Gastrocnemius medialis (tissue), 4 donors: ENCODE measurements around the gene CLEC4F. TPM values are rescaled to one million over a fixed set of nuclear protein-coding genes. Genes with fewer than 3 reads are reported as not detected.

Source experiments
- ATAC-seq, 2 donors: fragments of 150-250 bp; one replicate each; pipeline ENCODE4 v1.9.1; 2016
- DNase-seq, 2 donors: peaks; one replicate each; pipeline ENCODE4 v3.0.0-alpha.2; 2019
- H3K27ac ChIP-seq, 4 donors: fragments of 200-600 bp; sonication (generic); 1 replicate in 1 of 4; 2 replicates in 3 of 4; pipeline ENCODE4 v1.5.1; 2016 to 2018; ENCODE audit warnings: mild to moderate bottlenecking in 2 of 4, moderate library complexity in 1 of 4
- H3K27me3 ChIP-seq, 3 donors: fragments of 200-600 bp; sonication (generic) in 2 of 3; 1 replicate in 1 of 3; 2 replicates in 2 of 3; pipeline versions ENCODE4 v1.5.1 to v1.6.0; 2016 to 2019; ENCODE audit warnings: mild to moderate bottlenecking in 1 of 3, moderate library complexity in 1 of 3
- H3K36me3 ChIP-seq, 2 donors: fragments of 200-600 bp; sonication (generic) in 1 of 2; one replicate each; pipeline ENCODE4 v1.5.1; 2017 to 2018
- H3K4me1 ChIP-seq, 2 donors: fragments of 200-600 bp; sonication (generic) in 1 of 2; one replicate each; pipeline ENCODE4 v1.5.1; 2016 to 2017; ENCODE audit warnings: mild to moderate bottlenecking in 2 of 2
- H3K4me3 ChIP-seq, 4 donors: fragments of 200-600 bp; sonication (generic) in 3 of 4; 1 replicate in 1 of 4; 2 replicates in 3 of 4; pipeline ENCODE4 v1.5.1; 2016 to 2019; ENCODE audit warnings: mild to moderate bottlenecking in 2 of 4
- H3K9me3 ChIP-seq, 3 donors: fragments of 200-600 bp; sonication (generic) in 2 of 3; 1 replicate in 1 of 3; 2 replicates in 2 of 3; pipeline ENCODE4 v1.5.1; 2016 to 2019
- CTCF ChIP-seq, 5 experiments: fragments of 450-650 bp in 3 of 5; fragments of 200-600 bp in 2 of 5; sonication (generic) in 2 of 5; IDR thresholded peaks in 4 of 5; conservative IDR thresholded peaks in 1 of 5; 1 replicate in 4 of 5; 2 replicates in 1 of 5; pipeline ENCODE4 v1.5.1; 2016 to 2019; ENCODE audit warnings: antibody characterized with exemption in 5 of 5, mild to moderate bottlenecking in 3 of 5, moderate library complexity in 3 of 5
- POLR2A ChIP-seq, 2 donors: fragments of 450-650 bp; IDR thresholded peaks; one replicate each; pipeline ENCODE4 v1.6.1; 2017; ENCODE audit warnings: antibody characterized with exemption in 2 of 2, mild to moderate bottlenecking in 2 of 2, moderate library complexity in 2 of 2
- in situ Hi-C, 4 donors: fragments of 200-750 bp; cut with MboI; loops; one replicate each; pipeline versions ENCODE4 v1.15.0 to v1.8.0; 2017; ENCODE audit warnings: low sequenced_read_pairs in 4 of 4
- intact Hi-C: fragments of 100-400 bp; cut with DNase I; formaldehyde crosslinking; loops from one replicate; pipeline ENCODE4 v1.15.1; 2023; ENCODE audit warnings: low total_unique reads
- total RNA-seq, 4 donors: library from RNA; depleted of rRNA; stranded (reverse); fragments of >200 nt; gene quantifications; one replicate each; pipeline versions ENCODE4 v1.1.0 to v1.2.3, GENCODE V29; 2016

The CLEC4F gene
- total RNA-seq, 4 donors from 2014 or later, result 0.59 TPM; not detected in 3

- Histone ChIP-seq H3K9me3 (no peaks in the 10 kb centered on the region), H3K36me3 (no peaks in the 10 kb centered on the region), H3K27ac (no peak overlapping the region), H3K4me3 (no peak overlapping the region), H3K27me3 (peaks cover 0 to 2% (median 0%) of the 10 kb centered on the region in 3 donors), H3K4me1 (no peaks in the 10 kb centered on the region)
- DNase-seq (no peak), ATAC-seq (no peak)
- in situ Hi-C loops (no loop called here), intact Hi-C loops (no loop called here)
- no peak for TF ChIP-seq CTCF (IDR thresholded peaks at IDR 0.05 in 4 of 5, conservative IDR thresholded peaks at IDR 0.05 in 1 of 5)
These were observed 13.7 kb upstream of the CLEC4F start for GRCh38 chr2:70834106-70834505.

GRCh38 chr2:70833246-70833645 is 12.8 kb upstream of the CLEC4F start:
- TF ChIP-seq POLR2A (IDR thresholded peaks at IDR 0.05) (no peak), CTCF (IDR thresholded peaks at IDR 0.05 in 4 of 5, conservative IDR thresholded peaks at IDR 0.05 in 1 of 5) (no peak)
- H3K27ac ChIP-seq, result no peak overlapping the region
- H3K4me1 ChIP-seq, result no peaks in the 10 kb centered on the region
- H3K4me3 ChIP-seq, result no peak overlapping the region
- DNase-seq, result no peak
- intact Hi-C loops, result no loop called here
- H3K36me3 ChIP-seq, result no peaks in the 10 kb centered on the region
- ATAC-seq, result no peak
- H3K27me3 ChIP-seq, result peaks cover 0 to 2% (median 0%) of the 10 kb centered on the region in 3 donors
- no peaks in the 10 kb centered on the region for H3K9me3 ChIP-seq
- in situ Hi-C loops, result no loop called here

GRCh38 chr2:70832386-70832785 is 12.0 kb upstream of the CLEC4F start:
- H3K36me3 ChIP-seq, result no peaks in the 10 kb centered on the region
- peaks cover 0 to 2% (median 0%) of the 10 kb centered on the region in 3 donors for H3K27me3 ChIP-seq
- intact Hi-C loops, result no loop called here
- H3K27ac ChIP-seq, result no peak overlapping the region
- H3K4me3 ChIP-seq, result no peak overlapping the region
- TF ChIP-seq POLR2A (IDR thresholded peaks at IDR 0.05) (no peak), CTCF (IDR thresholded peaks at IDR 0.05 in 4 of 5, conservative IDR thresholded peaks at IDR 0.05 in 1 of 5) (no peak)
- H3K4me1 ChIP-seq, result no peaks in the 10 kb centered on the region
- no peaks in the 10 kb centered on the region for H3K9me3 ChIP-seq
- ATAC-seq, result no peak
- DNase-seq, result no peak
- in situ Hi-C loops, result no loop called here

- peaks cover 0 to 2% (median 0%) of the 10 kb centered on the region in 3 donors for H3K27me3 ChIP-seq
- no peaks in the 10 kb centered on the region for H3K4me1 ChIP-seq
- TF ChIP-seq CTCF (IDR thresholded peaks at IDR 0.05 in 4 of 5, conservative IDR thresholded peaks at IDR 0.05 in 1 of 5), result no peak
- in situ Hi-C loops, result no loop called here
- DNase-seq (no peak), ATAC-seq (no peak)
- H3K36me3 ChIP-seq, result no peaks in the 10 kb centered on the region
- no peak overlapping the region for H3K4me3 ChIP-seq
- H3K9me3 ChIP-seq, result no peaks in the 10 kb centered on the region
- H3K27ac ChIP-seq, result no peak overlapping the region
- intact Hi-C loops, result no loop called here
These were observed 11.5 kb upstream of the CLEC4F start for GRCh38 chr2:70831861-70832260.

- DNase-seq (no peak), ATAC-seq (no peak)
- intact Hi-C loops (no loop called here), in situ Hi-C loops (no loop called here)
- Histone ChIP-seq H3K4me3 (no peak overlapping the region), H3K27me3 (peaks cover 0 to 2% (median 0%) of the 10 kb centered on the region in 3 donors), H3K9me3 (no peaks in the 10 kb centered on the region), H3K4me1 (no peaks in the 10 kb centered on the region), H3K36me3 (no peaks in the 10 kb centered on the region), H3K27ac (no peak overlapping the region)
- TF ChIP-seq POLR2A (IDR thresholded peaks at IDR 0.05) (no peak), CTCF (IDR thresholded peaks at IDR 0.05 in 4 of 5, conservative IDR thresholded peaks at IDR 0.05 in 1 of 5) (no peak)
These were observed 10.0 kb upstream of the CLEC4F start for GRCh38 chr2:70830366-70830765.
